Hypothalamus (tissue), 51 donors: ENCODE results near the gene DNAH17.
"Not testable (repeated sequence)": the region's sequence is repeated elsewhere in the genome, so short reads cannot be mapped to it uniquely, and the experiment has no call there.

Source experiments
- DNase-seq, 51 donors: peaks; one replicate each; lab custom pipeline; 2025; lab: John Stamatoyannopoulos, UW

The DNAH17 gene

GRCh38 chr17:78528541-78528940 lies 48.7 kb downstream of the DNAH17 start:
- DNase-seq, result no peak

- no peak for DNase-seq
Measured at GRCh38 chr17:78527345-78527744, 49.9 kb downstream of the DNAH17 start.

- no peak for DNase-seq
Measured at GRCh38 chr17:78526231-78527025, 50.8 kb downstream of the DNAH17 start.

- no peak for DNase-seq
Measured at GRCh38 chr17:78525511-78526160, 51.6 kb downstream of the DNAH17 start.

- DNase-seq, result no peak
Measured at GRCh38 chr17:78524870-78525510, 52.2 kb downstream of the DNAH17 start.

- DNase-seq, result no peak
Measured at GRCh38 chr17:78523934-78524655, 53.1 kb downstream of the DNAH17 start.

- no peak for DNase-seq
Measured at GRCh38 chr17:78522031-78522809, 55.0 kb downstream of the DNAH17 start.

GRCh38 chr17:78517421-78517820 lies 59.8 kb downstream of the DNAH17 start:
- no peak for DNase-seq

- DNase-seq, result no peak
Measured at GRCh38 chr17:78515480-78515879, 61.7 kb downstream of the DNAH17 start.

- no peak for DNase-seq
Measured at GRCh38 chr17:78514521-78514920, 62.7 kb downstream of the DNAH17 start.

- DNase-seq, result no peak
Measured at GRCh38 chr17:78512976-78513375, 64.2 kb downstream of the DNAH17 start.

- DNase-seq, result no peak
Measured at GRCh38 chr17:78510141-78511075, 66.8 kb downstream of the DNAH17 start.

- no peak for DNase-seq
Measured at GRCh38 chr17:78507526-78507925, 69.7 kb downstream of the DNAH17 start.

GRCh38 chr17:78506454-78507309 lies 70.5 kb downstream of the DNAH17 start:
- DNase-seq, result no peak

GRCh38 chr17:78504156-78504925 lies 72.9 kb downstream of the DNAH17 start:
- no peak for DNase-seq

GRCh38 chr17:78503388-78503787 lies 73.8 kb downstream of the DNAH17 start:
- DNase-seq, result not testable (repeated sequence)

GRCh38 chr17:78502611-78503148 lies 74.5 kb downstream of the DNAH17 start:
- no peak for DNase-seq
